Body of pancreas (tissue), 4 donors: ENCODE measurements around the gene SIAH3.

Experiments used
- CTCF ChIP-seq, 7 experiments: fragments of 450-650 bp in 4 of 7; fragments of 200-600 bp in 3 of 7; sonication (generic) in 3 of 7; IDR thresholded peaks; one replicate each; pipeline ENCODE4 v1.5.1; 2016 to 2019; ENCODE audit warnings: antibody characterized with exemption in 7 of 7
- POLR2A ChIP-seq, 3 donors: fragments of 450-650 bp; IDR thresholded peaks; one replicate each; pipeline ENCODE4 v1.6.1; 2016; ENCODE audit warnings: antibody characterized with exemption in 3 of 3, mild to moderate bottlenecking in 2 of 3

GRCh38 chr13:45881353-45881752 is 29.8 kb upstream of the SIAH3 start:
- TF ChIP-seq CTCF (IDR thresholded peaks at IDR 0.05) (no peak), POLR2A (IDR thresholded peaks at IDR 0.05) (no peak)
